IMR-90 (cell line): ENCODE data around the gene COLEC11.

Experiments used
- RAD21 ChIP-seq: IDR thresholded peaks from 2 replicates; pipeline ENCODE4 v1.6.1; 2012; ENCODE audit warnings: low read length, improper control_type of control experiment
- TF ChIP-seq, protein P1 (sequence below): conservative IDR thresholded peaks from 2 replicates; pipeline ENCODE4 v1.5.1; 2012; ENCODE audit warnings: mild to moderate bottlenecking, low read depth, low read length, improper control_type of control experiment

DNA sequence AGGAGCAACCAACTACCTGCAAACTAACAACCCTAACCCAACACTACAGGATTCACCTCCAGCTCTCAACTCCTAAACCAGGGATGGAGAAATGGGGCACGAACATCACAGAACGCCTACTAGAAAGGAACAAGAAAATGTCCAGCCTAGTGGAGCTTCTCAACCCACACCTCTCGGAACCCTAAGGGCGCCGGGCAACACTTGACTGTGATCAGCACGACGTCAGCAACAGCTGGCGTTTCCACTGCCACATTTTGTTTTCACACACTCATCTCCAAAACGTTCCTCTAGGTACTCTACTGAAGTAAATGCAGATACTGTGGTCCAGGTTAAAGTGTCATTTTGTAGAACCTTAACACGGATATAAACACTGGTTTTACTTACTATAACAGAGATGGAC lies 41.0 kb upstream of the COLEC11 start:
- TF ChIP-seq, protein P1, sequence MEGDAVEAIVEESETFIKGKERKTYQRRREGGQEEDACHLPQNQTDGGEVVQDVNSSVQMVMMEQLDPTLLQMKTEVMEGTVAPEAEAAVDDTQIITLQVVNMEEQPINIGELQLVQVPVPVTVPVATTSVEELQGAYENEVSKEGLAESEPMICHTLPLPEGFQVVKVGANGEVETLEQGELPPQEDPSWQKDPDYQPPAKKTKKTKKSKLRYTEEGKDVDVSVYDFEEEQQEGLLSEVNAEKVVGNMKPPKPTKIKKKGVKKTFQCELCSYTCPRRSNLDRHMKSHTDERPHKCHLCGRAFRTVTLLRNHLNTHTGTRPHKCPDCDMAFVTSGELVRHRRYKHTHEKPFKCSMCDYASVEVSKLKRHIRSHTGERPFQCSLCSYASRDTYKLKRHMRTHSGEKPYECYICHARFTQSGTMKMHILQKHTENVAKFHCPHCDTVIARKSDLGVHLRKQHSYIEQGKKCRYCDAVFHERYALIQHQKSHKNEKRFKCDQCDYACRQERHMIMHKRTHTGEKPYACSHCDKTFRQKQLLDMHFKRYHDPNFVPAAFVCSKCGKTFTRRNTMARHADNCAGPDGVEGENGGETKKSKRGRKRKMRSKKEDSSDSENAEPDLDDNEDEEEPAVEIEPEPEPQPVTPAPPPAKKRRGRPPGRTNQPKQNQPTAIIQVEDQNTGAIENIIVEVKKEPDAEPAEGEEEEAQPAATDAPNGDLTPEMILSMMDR = no peak
- no peak for TF ChIP-seq RAD21
